ENCODE measurements around the gene MYF6.

The MYF6 gene

DNA sequence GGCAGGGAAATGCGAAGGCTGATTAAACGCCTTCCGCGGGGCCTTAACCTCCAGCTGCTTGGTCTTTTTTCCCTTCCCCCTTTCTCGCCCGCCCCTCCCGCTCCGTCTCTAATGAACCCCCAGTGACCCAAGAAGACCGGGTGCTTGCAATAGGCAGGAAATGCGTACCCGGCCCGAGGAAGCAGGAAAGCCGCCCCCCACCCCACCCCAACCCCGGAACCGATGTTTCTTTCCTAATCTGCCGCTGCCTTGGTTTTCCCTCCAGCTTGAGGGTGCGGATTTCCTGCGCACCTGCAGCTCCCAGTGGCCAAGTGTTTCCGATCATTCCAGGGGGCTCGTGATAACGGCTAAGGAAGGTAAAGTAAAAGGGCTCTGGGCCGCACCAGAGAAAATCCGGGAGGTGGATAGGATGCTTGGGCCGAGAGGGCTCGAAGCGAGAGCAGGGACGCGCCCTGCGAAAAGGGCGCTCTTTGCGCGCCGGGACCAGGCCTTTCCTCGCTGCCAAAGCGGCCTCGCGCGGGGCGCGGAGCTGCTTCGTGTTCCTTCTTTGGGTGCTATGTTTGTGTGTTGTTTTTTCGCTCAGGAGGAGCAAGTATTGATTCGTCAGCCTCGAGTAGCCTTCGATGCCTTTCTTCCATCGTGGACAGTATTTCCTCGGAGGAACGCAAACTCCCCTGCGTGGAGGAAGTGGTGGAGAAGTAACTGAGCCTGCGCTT is 983 bp downstream of the MYF6 start:
- DNase-seq = no peak

- DNase-seq = no peak
Measured at GRCh38 chr12:80708975-80709328, 1.5 kb downstream of the MYF6 start.

DNA sequence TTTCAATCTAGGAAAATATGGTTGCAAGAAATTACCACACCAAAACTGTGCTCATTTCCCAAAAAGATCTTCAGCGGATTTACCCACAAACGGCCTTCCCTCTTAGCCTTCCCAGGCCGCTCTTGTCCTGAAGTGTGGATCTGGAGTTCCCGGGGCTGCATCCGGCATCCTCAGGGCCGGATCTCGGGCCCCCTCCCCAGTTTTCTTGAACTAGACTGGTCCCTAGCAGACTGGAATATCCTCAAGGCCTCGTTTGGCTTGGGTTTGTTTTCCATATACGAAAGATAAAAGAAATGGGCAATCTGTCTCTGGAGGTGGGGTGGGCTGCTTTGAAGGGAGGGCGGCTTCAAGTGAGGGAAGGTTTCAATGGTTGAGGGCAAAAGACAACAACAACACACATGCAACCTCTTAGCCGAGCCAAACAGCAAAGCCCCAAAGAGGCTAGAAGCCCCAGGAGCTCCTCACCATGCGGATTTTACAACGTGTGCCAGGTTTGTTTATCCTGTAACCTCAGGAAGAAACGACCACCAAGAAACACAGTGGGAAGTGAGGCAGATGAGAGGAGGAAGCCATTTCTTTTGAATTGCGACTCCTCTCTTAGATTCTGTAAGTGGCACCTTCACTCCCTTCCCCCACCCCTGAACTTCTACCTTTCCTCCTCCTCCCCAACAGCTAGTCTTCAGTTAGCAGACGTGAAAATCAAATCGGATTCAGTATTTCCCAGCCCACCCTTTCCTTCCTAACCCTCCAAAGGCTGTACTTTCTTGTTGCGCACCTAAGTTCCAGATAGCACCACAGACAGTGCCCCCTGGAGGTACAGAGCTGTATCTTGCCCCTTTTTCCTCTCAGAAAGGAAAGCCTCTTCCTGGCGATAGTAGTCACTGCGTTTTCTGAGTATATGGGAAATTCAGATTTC is 2.6 kb downstream of the MYF6 start:
- no peak for DNase-seq

DNA sequence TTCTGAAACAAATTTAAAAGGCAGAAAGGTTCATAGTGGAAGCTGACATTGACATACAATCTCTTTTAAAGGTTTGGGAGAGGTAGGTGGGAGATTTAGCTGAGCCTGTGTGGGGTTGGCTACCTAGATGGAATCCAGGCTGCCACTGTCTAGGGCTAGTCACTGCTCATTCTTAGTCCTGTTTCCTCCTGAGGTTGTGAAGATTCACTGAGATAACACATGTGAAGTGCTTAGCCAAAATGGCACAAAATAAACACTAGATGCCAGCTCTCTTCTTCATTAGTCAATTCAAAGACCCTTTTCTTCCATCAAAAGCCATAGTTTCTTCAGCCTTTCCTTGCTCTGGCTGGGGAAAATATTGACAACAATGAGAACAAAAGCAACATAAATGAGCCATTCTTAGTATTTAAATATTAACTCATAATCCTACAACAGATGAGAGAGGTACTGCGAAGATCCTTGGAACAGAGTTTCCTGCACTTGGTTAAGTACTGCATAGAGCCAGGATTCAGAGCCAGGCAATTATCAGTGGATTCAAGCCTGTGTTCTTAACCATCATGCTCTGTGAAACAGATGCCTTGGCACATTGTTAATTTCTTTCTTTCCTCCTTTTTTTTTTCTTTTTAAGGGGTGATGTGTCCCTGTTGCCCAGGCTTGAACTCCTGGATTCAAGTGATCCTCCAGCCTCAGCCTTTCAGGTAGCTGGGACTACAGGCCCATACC is 3.5 kb downstream of the MYF6 start:
- DNase-seq = no peak

- no peak for DNase-seq
Measured at GRCh38 chr12:80711866-80712265, 4.4 kb downstream of the MYF6 start.

DNA sequence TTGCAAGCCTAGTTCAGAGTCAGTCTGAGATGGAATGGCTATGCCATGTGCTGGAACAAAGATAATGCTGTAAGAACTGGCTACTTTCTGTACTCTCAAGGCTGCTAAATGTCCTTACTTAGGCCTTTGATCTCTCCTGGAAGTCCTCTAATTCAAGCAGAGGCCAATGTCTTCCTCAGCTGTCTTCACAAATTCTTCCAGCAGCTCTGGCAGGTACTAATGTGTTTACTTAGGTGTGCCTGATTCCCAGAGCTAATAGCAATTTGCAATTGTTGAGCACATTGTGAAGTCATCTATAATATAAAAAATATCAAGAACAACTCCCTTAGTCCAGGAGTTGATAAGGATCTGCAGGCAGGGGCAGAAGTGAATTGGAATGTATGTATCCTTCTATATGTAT is 5.4 kb downstream of the MYF6 start:
- DNase-seq = no peak

GRCh38 chr12:80713419-80713818 is 6.0 kb downstream of the MYF6 start:
- no peak for DNase-seq

- DNase-seq = no peak
Measured at GRCh38 chr12:80714055-80714454, 6.6 kb downstream of the MYF6 start.

- no peak for DNase-seq
Measured at GRCh38 chr12:80714846-80715245, 7.4 kb downstream of the MYF6 start.

DNA sequence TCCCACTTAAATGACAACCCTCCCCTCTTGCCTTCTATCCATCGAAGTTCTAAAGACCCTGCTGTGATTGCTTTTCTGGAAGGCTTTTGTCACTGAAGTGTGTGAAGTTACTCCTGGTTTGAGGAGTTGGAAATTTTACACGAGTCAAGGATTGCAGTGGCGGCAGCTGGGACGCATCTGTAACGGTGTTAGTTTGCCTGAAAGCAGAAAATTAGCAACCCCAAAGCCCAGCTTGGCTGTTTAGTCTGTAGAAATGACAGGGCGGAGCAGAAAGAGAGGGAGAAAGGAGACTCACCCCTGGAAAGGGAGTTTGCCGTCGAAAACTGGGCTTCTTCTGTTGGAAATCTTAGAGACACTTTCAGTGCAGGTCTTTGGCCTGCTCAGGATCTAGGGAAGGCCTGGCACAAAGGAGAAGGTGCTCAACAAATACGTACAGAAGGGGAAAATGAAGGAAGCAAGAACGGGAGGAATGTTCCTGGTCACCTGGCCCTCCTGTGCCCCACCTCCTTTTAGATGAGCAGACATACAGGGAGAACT is 8.3 kb downstream of the MYF6 start:
- DNase-seq = no peak

DNA sequence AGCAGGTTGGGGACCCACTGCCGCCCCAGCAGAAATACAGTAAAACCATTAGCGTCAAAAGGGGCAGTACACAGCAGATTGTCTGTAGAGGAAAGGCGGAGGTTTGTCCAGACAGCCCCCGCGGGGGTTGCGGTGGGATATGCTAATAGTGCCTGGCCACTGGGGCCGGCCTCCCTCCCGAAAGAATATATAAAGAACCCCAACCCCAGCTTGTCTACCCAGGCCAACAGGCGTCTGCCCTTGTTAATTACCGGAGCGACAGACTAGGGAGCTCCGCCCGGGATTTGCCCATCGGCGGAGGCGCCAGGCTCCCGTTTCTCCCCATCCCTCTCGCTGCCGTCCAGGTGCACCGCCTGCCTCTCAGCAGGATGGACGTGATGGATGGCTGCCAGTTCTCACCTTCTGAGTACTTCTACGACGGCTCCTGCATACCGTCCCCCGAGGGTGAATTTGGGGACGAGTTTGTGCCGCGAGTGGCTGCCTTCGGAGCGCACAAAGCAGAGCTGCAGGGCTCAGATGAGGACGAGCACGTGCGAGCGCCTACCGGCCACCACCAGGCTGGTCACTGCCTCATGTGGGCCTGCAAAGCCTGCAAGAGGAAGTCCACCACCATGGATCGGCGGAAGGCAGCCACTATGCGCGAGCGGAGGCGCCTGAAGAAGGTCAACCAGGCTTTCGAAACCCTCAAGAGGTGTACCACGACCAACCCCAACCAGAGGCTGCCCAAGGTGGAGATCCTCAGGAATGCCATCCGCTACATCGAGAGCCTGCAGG is 9.4 kb downstream of the MYF6 start, which contains the start of gene MYF5:
Gene MYF5, plus strand, starts transcription at position 217 of the 774 bp plus-strand sequence. Its CDS starts 152 bp downstream, at position 369.
- no peak for DNase-seq

DNA sequence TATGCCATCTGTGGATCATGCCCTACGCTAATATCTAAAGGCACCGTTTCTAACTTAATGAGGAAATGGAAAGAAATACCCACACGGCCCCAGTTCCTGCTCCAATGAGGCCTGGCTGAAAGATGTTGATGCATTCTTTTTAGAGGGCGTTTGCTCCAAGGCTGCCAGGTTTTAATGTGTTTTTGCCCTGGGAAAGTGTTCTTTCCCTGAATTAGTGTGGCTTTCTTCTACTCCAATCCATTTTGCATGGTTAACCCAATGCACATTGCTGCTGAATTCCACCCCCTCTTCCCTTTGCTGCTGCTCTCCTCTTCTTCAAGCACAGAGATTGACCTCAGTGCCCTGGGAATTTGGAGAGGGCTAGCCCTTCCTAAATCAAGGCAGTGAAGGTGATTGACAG is 10.4 kb downstream of the MYF6 start:
- DNase-seq = no peak

- DNase-seq = no peak
Measured at GRCh38 chr12:80720516-80720915, 13.1 kb downstream of the MYF6 start.

DNA sequence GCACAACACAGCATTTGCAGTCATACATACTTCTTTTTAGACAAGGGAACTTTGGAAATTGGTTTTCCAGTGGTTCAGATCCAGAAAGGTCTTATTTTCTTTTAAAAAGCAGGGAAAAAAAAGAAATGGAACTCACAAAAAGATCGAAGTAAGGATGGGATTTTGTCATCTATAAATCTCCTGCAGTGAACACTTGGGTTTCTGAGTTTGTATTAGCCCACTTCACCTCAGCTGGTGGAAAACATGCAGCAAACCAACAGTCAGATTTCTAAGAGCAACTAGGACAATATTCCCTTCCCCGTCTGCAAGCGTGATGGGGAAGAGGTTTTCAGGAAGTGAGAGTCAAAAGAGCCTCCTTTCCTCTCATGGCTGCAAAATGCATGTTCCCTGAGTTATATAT is 13.9 kb downstream of the MYF6 start:
- DNase-seq = no peak

DNA sequence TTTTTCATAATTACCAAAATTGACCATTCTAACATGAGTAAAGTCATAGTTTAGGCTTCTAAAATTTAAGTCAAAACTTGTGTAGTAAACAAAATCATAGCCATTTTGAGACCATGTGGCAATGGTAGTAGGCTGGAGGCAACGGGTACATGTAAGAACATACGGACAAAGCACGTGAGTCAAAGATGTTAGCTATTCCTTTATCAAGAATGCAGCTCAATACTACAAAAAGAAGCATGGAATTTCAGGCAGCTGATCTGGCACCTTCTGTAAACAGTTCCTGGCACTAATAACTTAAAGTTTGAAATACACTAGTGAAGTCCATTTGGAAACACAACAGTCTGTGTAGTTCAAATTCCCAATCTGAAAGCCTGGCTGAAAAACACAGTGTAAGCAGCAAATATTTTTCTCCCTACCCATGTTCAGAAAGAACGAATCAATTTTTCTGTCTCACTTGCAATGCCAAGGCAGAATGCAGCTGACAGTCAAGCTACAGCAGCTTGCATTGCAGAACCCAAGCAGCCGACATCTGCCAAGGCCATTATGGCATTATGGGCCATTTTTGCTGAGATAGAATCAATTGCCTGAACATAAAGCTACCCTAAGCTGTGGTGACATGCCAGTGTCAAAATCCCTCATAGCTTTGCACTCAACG is 38.5 kb downstream of the MYF6 start:
- no peak for DNase-seq

DNA sequence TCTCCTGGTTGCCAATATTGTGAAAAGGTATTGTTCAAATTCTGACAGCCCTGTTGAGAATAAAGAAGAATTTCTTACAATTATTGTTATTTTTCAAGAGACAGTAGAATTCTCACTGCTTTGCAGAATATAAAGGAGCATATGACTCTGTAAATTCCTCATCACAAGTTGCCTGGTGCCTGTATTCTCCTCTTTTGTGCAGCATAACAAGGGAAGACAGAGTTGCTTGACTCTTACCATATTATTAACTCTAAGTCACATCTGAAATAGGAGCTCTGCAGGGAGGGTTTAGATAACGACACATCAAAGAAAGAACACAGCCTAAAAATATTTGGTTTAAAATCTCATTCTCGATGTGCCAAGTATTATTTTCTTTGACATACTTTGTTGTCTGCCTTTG is 40.4 kb downstream of the MYF6 start:
- DNase-seq = no peak

GRCh38 chr12:80749456-80749855 is 42.0 kb downstream of the MYF6 start:
- DNase-seq = no peak

DNA sequence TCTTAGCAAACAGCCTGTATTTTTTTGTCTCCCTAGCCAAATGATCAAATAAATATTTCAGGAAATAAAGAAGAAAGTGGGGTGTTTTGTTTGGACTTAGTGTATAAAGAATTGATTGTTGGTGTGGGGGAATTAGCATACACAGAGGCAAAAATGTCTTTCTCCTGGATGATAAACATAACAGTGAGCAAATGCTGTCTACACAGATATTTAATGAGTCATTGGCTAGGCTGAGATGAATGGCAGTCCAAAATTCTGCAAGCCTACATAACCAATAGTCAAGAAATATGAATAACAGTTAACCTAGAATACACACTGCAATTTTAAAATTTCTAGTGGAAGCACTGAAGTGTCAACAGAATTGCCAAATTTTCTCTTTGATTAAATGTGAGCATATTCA is 45.0 kb downstream of the MYF6 start:
- DNase-seq = no peak

DNA sequence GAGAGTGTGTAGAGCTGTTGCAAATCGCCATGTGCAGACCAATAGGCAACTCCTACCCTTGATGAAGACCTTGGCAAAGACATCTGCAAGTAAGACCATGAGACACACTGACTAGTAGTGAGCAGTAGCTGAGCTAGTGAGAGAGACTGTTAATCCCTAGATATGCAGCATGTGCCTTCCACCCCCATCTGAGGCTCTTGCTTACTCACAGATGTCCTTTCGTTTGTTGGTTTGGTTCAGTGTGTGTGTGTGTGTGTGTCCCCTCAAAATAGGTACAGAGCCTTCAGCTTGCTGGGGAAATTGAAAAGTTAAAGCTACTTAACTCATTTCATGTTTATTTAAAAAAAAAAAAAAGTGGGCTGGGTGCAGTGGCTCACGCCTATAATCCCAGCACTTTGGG is 46.8 kb downstream of the MYF6 start:
- no peak for DNase-seq

- no peak for DNase-seq
Measured at GRCh38 chr12:80756875-80757274, 49.4 kb downstream of the MYF6 start.
